Ishikawa (cell line): ENCODE data around the gene TMEM266.

ENCODE experiments used
- CEBPB ChIP-seq: IDR thresholded peaks from 2 replicates; pipeline ENCODE4 v1.6.1; 2012
- CREB1 ChIP-seq: IDR thresholded peaks from 2 replicates; pipeline ENCODE4 v1.6.1; 2012; ENCODE audit warnings: low read depth
- EGR1 ChIP-seq: IDR thresholded peaks from 2 replicates; pipeline ENCODE4 v1.6.1; 2012
- EP300 ChIP-seq: IDR thresholded peaks from 2 replicates; pipeline ENCODE4 v1.6.1; 2012; ENCODE audit warnings: borderline replicate concordance
- FOXM1 ChIP-seq: IDR thresholded peaks from 2 replicates; pipeline ENCODE4 v1.6.1; 2012; ENCODE audit warnings: low read depth, borderline replicate concordance
- NFIC ChIP-seq: IDR thresholded peaks from 2 replicates; pipeline ENCODE4 v1.6.1; 2012
- RAD21 ChIP-seq: IDR thresholded peaks from 2 replicates; pipeline ENCODE4 v1.6.1; 2012; ENCODE audit warnings: low read depth
- TAF1 ChIP-seq: IDR thresholded peaks from 2 replicates; pipeline ENCODE4 v1.6.1; 2012; ENCODE audit warnings: low read depth, mild to moderate bottlenecking
- TCF12 ChIP-seq: IDR thresholded peaks from 2 replicates; pipeline ENCODE4 v1.6.1; 2012; ENCODE audit warnings: low read depth
- TEAD4 ChIP-seq: IDR thresholded peaks from 2 replicates; pipeline ENCODE4 v1.6.1; 2012
- YY1 ChIP-seq: IDR thresholded peaks from 2 replicates; pipeline ENCODE4 v1.6.1; 2012; ENCODE audit warnings: low read depth
- ZBTB7A ChIP-seq: IDR thresholded peaks from 2 replicates; pipeline ENCODE4 v1.6.1; 2012; ENCODE audit warnings: low read depth
- TF ChIP-seq, protein P1 (sequence below): IDR thresholded peaks from 2 replicates; pipeline ENCODE4 v1.6.1; 2012; ENCODE audit warnings: low read depth, mild to moderate bottlenecking
- TF ChIP-seq, protein P2 (sequence below): IDR thresholded peaks from 2 replicates; pipeline ENCODE4 v1.6.1; 2012
- TF ChIP-seq, protein P3 (sequence below): IDR thresholded peaks from 2 replicates; pipeline ENCODE4 v1.6.1; 2012

The TMEM266 gene

DNA sequence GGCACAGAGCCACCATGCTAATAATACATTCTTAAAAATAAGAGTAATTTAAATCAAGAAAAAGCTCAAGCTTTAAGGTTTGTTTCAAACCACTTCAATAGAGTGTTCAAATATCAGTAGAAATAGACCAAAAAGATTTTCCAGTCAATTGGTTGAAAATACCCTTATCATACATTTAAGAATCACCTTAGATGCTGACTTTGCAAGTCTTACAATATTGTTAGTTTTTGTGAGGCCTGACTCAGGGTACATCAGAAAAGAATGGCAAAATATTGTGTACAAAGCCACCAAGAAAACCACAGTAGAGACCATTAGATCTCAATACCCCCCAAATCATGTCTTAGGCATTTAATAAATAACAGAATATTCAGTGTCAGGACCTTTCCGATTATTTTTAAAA lies 27.7 kb upstream of the TMEM266 start:
- TF ChIP-seq NFIC (no peak), CEBPB (no peak), RAD21 (no peak)
- TF ChIP-seq, protein P1, sequence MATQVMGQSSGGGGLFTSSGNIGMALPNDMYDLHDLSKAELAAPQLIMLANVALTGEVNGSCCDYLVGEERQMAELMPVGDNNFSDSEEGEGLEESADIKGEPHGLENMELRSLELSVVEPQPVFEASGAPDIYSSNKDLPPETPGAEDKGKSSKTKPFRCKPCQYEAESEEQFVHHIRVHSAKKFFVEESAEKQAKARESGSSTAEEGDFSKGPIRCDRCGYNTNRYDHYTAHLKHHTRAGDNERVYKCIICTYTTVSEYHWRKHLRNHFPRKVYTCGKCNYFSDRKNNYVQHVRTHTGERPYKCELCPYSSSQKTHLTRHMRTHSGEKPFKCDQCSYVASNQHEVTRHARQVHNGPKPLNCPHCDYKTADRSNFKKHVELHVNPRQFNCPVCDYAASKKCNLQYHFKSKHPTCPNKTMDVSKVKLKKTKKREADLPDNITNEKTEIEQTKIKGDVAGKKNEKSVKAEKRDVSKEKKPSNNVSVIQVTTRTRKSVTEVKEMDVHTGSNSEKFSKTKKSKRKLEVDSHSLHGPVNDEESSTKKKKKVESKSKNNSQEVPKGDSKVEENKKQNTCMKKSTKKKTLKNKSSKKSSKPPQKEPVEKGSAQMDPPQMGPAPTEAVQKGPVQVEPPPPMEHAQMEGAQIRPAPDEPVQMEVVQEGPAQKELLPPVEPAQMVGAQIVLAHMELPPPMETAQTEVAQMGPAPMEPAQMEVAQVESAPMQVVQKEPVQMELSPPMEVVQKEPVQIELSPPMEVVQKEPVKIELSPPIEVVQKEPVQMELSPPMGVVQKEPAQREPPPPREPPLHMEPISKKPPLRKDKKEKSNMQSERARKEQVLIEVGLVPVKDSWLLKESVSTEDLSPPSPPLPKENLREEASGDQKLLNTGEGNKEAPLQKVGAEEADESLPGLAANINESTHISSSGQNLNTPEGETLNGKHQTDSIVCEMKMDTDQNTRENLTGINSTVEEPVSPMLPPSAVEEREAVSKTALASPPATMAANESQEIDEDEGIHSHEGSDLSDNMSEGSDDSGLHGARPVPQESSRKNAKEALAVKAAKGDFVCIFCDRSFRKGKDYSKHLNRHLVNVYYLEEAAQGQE = no peak

DNA sequence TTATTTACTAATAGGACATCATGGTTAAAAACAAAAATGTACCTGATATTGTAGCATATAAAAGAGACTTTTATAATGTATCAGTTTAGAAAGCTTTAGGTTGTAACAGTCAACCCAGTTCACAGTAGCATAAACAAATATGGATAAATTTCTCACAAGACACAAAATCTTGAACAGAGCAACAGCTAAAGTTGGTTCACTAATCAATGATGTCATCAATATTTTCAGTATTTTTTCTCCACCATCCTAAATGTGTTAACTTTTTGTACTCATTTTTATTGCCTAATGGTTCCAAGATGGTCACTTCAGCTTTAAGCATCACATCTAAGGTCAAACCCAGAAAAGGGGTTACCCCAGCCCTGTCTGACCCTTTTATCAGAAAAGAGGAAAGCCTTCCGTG lies 26.3 kb upstream of the TMEM266 start:
- TF ChIP-seq TEAD4 (no peak), CREB1 (no peak), FOXM1 (no peak), NFIC (no peak), EGR1 (no peak), RAD21 (no peak), CEBPB (no peak), TCF12 (no peak), TAF1 (no peak), ZBTB7A (no peak)
- TF ChIP-seq, protein P2, sequence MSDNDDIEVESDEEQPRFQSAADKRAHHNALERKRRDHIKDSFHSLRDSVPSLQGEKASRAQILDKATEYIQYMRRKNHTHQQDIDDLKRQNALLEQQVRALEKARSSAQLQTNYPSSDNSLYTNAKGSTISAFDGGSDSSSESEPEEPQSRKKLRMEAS = no peak
- TF ChIP-seq, protein P3, sequence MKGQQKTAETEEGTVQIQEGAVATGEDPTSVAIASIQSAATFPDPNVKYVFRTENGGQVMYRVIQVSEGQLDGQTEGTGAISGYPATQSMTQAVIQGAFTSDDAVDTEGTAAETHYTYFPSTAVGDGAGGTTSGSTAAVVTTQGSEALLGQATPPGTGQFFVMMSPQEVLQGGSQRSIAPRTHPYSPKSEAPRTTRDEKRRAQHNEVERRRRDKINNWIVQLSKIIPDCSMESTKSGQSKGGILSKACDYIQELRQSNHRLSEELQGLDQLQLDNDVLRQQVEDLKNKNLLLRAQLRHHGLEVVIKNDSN = no peak

DNA sequence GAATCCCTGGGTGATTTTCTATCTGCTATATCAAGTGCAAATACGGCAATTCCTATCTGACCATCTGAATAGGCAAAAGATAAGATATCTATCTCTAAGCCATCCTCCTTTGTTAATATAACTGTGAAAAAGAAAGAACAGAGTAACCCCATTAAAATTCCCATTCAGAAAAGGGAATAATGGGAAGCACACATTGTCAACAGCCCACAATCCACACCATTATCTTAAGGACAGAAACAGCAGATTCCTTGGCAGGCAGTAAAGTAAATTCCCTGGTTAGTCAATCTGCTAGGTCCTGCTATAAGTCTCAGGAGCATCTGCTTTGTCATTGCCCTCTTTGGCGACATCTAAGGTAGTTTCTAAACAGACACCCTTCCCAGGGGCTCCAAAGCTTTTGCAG lies 25.7 kb upstream of the TMEM266 start:
- TF ChIP-seq TEAD4 (no peak), CEBPB (no peak), YY1 (no peak), RAD21 (no peak)
- TF ChIP-seq, protein P2 = no peak

DNA sequence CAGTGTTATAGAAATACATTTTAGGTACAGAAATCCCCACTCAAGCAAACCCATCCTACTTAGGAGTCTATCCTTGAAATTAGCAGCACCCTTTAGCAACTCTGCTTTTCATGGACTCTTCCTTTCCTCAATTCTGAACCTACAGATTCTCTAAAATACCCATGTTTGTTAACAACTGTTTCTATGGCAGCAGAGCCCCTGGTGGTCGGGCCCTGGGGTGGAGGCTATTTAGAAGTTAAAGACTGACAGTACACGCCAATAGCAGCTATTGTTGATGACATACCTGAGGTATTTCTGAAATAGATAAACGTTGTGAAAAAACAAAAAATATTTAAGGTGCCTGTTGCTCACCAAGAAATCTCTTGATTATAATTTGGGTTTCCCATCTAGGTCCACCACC lies 24.2 kb upstream of the TMEM266 start:
- TF ChIP-seq, protein P3 = no peak
- no peak for TF ChIP-seq RAD21
- TF ChIP-seq ZBTB7A = no peak
- TF ChIP-seq CEBPB = no peak
- TF ChIP-seq, protein P2 = no peak
- no peak for TF ChIP-seq TAF1
- no peak for TF ChIP-seq FOXM1
- TF ChIP-seq EP300 = no peak
- TF ChIP-seq, protein P1 = no peak
- no peak for TF ChIP-seq NFIC
- no peak for TF ChIP-seq CREB1
- TF ChIP-seq TCF12 = no peak
- no peak for TF ChIP-seq YY1
- no peak for TF ChIP-seq EGR1
- no peak for TF ChIP-seq TEAD4

DNA sequence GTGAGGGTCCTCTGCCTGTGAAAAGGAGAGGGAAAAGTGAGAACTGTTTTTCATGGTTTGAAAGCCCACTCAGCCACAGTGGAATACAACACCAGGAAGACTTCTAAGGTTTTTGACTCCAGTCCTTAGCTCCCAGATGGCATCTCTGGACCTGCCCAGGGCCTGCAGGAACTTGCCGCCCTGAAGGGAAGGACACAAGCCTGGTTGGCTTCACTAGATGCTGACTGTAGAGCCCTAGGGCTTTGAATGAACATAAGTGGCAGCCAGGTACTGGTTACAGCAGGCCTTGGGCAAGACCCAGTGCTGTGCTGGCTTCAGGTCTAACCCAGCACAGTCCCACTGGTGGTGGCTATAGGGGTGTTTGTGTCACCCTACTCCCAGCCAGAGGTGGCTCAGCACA lies 21.3 kb upstream of the TMEM266 start:
- TF ChIP-seq EGR1 (no peak), EP300 (no peak)

DNA sequence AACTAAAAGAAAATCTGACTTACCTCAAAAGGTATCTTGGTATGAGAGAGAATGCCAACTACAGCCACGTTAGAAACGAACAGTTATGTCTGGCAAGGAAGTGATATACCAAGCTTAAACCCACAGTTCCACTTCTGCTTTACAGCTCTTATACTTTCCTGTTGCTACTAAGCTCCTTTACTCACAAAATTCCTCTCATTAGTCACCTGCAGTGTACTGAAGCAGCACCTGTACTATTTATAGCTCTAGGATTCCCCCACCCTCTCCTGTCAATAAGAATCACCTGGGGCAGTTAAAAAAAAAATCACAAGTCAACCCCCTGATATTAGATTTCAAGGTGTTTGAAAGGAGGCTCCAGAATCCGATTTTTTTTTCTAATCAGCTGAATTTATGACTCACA lies 2.9 kb upstream of the TMEM266 start:
- TF ChIP-seq, protein P2 = no peak
- no peak for TF ChIP-seq EGR1
- TF ChIP-seq RAD21 = no peak
- no peak for TF ChIP-seq YY1
- TF ChIP-seq, protein P3 = no peak
- TF ChIP-seq TCF12 = no peak
- no peak for TF ChIP-seq TAF1
- no peak for TF ChIP-seq CREB1
- TF ChIP-seq NFIC = no peak
- no peak for TF ChIP-seq TEAD4
